Right atrium auricular region (tissue), 2 donors: Measurements from ENCODE around the gene PSMD6. TPM values are rescaled to one million over a fixed set of nuclear protein-coding genes. Genes with fewer than 3 reads are reported as not detected.

Experiments
- DNase-seq: peaks from one replicate; pipeline ENCODE4 v3.0.0-alpha.2; 2019; ENCODE audit warnings: low spot score
- H3K27ac ChIP-seq, 2 donors: fragments of 200-600 bp; sonication (generic); 1 replicate in 1 of 2; 2 replicates in 1 of 2; pipeline ENCODE4 v1.5.1; 2016 to 2019
- H3K27me3 ChIP-seq, 2 donors: fragments of 200-600 bp; sonication (generic); one replicate each; pipeline versions ENCODE4 v1.5.1 to v1.6.0; 2017 to 2019
- H3K36me3 ChIP-seq: fragments of 200-600 bp; sonication (generic); one replicate; pipeline ENCODE4 v1.5.1; 2016
- H3K4me1 ChIP-seq, 2 donors: fragments of 200-600 bp; sonication (generic); one replicate each; pipeline versions ENCODE4 v1.5.1 to v1.6.0; 2017 to 2019
- H3K4me3 ChIP-seq, 2 donors: fragments of 200-600 bp; sonication (generic); 1 replicate in 1 of 2; 2 replicates in 1 of 2; pipeline ENCODE4 v1.5.1; 2017 to 2019; ENCODE audit warnings: mild to moderate bottlenecking in 1 of 2, moderate library complexity in 1 of 2
- H3K9me3 ChIP-seq, 2 donors: fragments of 200-600 bp; sonication (generic); one replicate each; pipeline ENCODE4 v1.5.1; 2019
- total RNA-seq, 2 donors: library from RNA; depleted of rRNA; stranded (reverse); fragments of >200 nt; gene quantifications; one replicate each; pipeline ENCODE4 v1.1.0, GENCODE V29; 2016
- TF ChIP-seq, protein P1 (sequence below), 2 donors: fragments of 200-600 bp; sonication (generic); IDR thresholded peaks; one replicate each; pipeline ENCODE4 v1.5.1; 2019; ENCODE audit warnings: antibody characterized with exemption in 2 of 2

The PSMD6 gene
- total RNA-seq, 2 donors from 2014 or later, result 48.2 to 74.5 TPM

DNA sequence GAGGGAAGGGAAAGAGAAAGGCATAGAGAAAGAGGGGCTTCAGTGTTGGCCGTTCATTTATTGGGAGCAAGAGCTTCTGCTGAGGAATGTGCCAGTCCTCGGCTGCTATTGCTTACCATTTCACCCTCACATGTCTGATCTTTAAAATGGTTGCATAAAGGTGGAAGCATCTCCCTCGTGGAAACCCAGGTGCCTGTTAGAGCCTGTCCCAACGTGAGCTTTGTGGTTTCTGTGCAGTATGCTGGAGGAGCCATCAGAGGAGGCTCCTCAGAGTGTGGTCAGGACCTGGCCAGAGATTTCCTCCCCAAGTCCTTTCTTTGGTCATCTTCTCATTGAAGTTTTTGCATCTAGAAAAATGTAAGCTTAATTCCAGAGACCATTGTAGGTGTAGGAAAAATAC lies 34.4 kb downstream of the PSMD6 start:
- Histone ChIP-seq H3K4me1 (peaks cover 0 to 5% of the 10 kb centered on the region in 2 donors), H3K27me3 (no peaks in the 10 kb centered on the region), H3K4me3 (no peak overlapping the region), H3K9me3 (no peaks in the 10 kb centered on the region), H3K36me3 (peaks cover 62% of the 10 kb centered on the region), H3K27ac (no peak overlapping the region)
- no peak for DNase-seq
- TF ChIP-seq, protein P1, sequence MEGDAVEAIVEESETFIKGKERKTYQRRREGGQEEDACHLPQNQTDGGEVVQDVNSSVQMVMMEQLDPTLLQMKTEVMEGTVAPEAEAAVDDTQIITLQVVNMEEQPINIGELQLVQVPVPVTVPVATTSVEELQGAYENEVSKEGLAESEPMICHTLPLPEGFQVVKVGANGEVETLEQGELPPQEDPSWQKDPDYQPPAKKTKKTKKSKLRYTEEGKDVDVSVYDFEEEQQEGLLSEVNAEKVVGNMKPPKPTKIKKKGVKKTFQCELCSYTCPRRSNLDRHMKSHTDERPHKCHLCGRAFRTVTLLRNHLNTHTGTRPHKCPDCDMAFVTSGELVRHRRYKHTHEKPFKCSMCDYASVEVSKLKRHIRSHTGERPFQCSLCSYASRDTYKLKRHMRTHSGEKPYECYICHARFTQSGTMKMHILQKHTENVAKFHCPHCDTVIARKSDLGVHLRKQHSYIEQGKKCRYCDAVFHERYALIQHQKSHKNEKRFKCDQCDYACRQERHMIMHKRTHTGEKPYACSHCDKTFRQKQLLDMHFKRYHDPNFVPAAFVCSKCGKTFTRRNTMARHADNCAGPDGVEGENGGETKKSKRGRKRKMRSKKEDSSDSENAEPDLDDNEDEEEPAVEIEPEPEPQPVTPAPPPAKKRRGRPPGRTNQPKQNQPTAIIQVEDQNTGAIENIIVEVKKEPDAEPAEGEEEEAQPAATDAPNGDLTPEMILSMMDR (IDR thresholded peaks at IDR 0.05), result no peak

DNA sequence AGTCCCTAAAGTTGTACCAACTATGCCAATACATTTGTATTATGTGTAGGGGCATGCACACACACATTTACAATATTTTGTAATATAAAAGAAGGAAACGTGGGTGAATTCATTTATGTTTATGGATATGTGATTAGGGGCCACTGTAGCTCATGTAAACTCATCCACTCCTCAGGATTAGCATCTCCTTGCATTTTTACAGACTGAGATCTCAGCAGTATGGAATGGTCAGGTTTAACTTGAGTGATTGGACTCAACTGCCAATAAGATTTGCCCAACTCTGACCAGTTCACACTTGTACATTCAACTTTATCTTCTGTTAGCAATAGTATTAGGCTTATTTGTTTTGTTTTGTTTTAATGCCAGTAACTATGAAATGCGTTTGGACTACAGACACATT lies 36.5 kb downstream of the PSMD6 start:
- TF ChIP-seq, protein P1 (IDR thresholded peaks at IDR 0.05), result no peak
- Histone ChIP-seq H3K27me3 (no peaks in the 10 kb centered on the region), H3K4me1 (no peaks in the 10 kb centered on the region), H3K9me3 (no peaks in the 10 kb centered on the region), H3K36me3 (peaks cover 72% of the 10 kb centered on the region), H3K4me3 (no peak overlapping the region), H3K27ac (no peak overlapping the region)
- DNase-seq, result no peak

- Histone ChIP-seq H3K4me3 (no peak overlapping the region), H3K9me3 (no peaks in the 10 kb centered on the region), H3K27ac (no peak overlapping the region), H3K36me3 (peaks cover 73% of the 10 kb centered on the region), H3K27me3 (no peaks in the 10 kb centered on the region), H3K4me1 (no peaks in the 10 kb centered on the region)
- DNase-seq, result no peak
- TF ChIP-seq, protein P1 (IDR thresholded peaks at IDR 0.05), result no peak
These were observed 37.1 kb downstream of the PSMD6 start for GRCh38 chr3:63986146-63986545.

GRCh38 chr3:63984391-63984790 lies 38.9 kb downstream of the PSMD6 start:
- Histone ChIP-seq H3K4me3 (no peak overlapping the region), H3K36me3 (peaks cover 69% of the 10 kb centered on the region), H3K27me3 (no peaks in the 10 kb centered on the region), H3K9me3 (no peaks in the 10 kb centered on the region), H3K4me1 (peaks cover 0 to 8% of the 10 kb centered on the region in 2 donors), H3K27ac (no peak overlapping the region)
- no peak for DNase-seq
- TF ChIP-seq, protein P1 (IDR thresholded peaks at IDR 0.05), result no peak

- Histone ChIP-seq H3K4me1 (peaks cover 0 to 29% of the 10 kb centered on the region in 2 donors), H3K9me3 (no peaks in the 10 kb centered on the region), H3K36me3 (peaks cover 48% of the 10 kb centered on the region)
These were observed 41.3 kb downstream of the PSMD6 start for GRCh38 chr3:63981980-63982379.

More at GRCh38 chr3:63981980-63982379, 41.3 kb downstream of the PSMD6 start:
- no peaks in the 10 kb centered on the region for H3K27me3 ChIP-seq
- DNase-seq, result no peak
- TF ChIP-seq, protein P1 (IDR thresholded peaks at IDR 0.05), result no peak
- H3K4me3 ChIP-seq, result no peak overlapping the region
- H3K27ac ChIP-seq, result no peak overlapping the region
